ENCODE measurements around the gene DGKE.

The DGKE gene

DNA sequence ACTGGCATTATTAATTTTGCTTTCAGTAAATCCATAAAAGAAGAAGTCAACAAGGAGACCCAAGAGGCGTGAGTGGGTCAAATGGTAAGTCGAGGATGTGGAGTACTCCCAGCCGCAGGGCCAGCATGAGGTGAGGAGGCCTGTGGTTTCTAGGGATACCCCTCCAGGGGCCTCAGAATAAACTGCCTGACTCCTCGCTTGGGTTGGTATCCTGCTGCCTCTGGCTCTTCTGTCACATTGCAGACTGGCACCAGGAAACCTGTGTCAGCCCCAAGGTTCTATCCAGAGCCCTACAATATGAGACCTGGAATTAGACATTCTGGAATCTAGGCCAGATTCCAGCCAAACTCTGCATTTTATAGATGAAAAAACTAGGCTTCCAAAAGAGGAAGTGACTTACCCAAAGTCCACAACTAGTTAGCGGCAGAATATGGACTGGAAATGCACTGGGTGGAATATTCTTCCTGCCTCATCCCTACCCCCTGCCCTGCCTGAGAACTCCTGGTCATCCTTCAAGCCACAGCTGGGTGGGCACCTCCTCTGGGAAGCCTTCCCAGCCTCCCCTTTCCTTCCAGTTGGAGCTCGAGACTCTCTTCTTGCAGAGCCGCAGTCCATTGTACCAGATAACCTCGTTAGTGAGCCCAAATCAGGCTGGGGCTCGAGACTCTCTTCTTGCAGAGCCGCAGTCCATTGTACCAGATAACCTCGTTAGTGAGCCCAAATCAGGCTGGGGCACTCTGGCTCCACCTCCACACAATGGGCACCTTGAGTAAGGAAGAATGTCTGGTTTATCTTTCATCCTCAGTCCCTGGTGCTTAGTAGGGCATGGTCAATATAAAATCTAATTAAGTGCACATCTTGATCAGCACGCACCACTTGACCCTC, 22.8 kb upstream of the DGKE start:
- H3K4me3 ChIP-seq (ENCODE audit: low read depth, low read length): no peak overlapping the region
- DNase-seq (ENCODE audit: low read depth): no peak
- TF ChIP-seq, protein P1, sequence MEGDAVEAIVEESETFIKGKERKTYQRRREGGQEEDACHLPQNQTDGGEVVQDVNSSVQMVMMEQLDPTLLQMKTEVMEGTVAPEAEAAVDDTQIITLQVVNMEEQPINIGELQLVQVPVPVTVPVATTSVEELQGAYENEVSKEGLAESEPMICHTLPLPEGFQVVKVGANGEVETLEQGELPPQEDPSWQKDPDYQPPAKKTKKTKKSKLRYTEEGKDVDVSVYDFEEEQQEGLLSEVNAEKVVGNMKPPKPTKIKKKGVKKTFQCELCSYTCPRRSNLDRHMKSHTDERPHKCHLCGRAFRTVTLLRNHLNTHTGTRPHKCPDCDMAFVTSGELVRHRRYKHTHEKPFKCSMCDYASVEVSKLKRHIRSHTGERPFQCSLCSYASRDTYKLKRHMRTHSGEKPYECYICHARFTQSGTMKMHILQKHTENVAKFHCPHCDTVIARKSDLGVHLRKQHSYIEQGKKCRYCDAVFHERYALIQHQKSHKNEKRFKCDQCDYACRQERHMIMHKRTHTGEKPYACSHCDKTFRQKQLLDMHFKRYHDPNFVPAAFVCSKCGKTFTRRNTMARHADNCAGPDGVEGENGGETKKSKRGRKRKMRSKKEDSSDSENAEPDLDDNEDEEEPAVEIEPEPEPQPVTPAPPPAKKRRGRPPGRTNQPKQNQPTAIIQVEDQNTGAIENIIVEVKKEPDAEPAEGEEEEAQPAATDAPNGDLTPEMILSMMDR (conservative IDR thresholded peaks at IDR 0.05; ENCODE audit: low read depth, low read length): no peak

DNA sequence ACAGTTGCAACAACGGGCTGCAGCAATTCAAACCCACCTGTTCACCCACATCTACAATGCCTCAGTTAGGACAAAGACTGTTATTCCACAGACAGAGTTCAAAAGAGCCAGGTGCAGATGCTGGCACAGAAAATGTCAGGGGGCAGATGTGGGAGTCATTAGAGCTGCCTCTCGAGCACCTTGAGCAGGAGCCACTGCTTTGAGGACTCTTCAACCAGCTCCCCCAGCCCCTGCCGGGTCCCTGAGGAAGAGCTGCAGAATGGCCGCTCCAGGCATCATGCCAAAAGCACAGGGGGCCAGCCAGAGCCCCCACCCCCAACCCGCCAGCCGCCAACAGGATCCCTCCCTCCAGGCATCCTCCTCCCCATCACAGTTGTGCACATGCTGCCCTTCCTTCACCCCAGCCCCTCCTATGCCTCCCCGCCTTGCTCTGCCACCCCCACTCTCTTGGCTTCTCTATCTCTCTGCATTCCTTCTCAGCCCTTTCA, 21.0 kb upstream of the DGKE start:
- no peak overlapping the region for H3K4me3 ChIP-seq (ENCODE audit: low read depth, low read length)
- DNase-seq (ENCODE audit: low read depth): no peak
- TF ChIP-seq, protein P1 (conservative IDR thresholded peaks at IDR 0.05; ENCODE audit: low read depth, low read length): no peak

DNA sequence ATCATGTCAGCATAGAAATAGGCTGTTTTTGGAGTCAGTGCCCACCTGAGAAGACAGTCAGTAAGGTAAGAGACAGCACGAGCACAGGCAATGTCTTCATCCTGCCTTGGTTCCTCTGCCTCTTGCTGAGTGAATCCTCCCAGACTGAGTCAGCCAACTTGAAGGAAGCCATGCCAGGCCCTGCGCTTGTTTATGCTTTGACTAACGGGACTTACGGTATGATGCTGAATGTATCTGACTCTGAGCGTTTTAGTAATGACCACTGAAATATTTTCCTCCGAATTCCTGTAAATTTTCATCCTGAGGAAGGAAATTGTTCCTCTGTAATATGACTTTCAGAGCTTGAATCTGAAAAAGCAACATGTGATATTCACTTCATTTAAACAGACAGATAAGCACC, 18.2 kb upstream of the DGKE start:
- H3K4me3 ChIP-seq (ENCODE audit: low read depth, low read length): no peak overlapping the region
- TF ChIP-seq, protein P1 (conservative IDR thresholded peaks at IDR 0.05; ENCODE audit: low read depth, low read length): no peak
- peak; percentile 46 for DNase-seq (ENCODE audit: low read depth)

DNA sequence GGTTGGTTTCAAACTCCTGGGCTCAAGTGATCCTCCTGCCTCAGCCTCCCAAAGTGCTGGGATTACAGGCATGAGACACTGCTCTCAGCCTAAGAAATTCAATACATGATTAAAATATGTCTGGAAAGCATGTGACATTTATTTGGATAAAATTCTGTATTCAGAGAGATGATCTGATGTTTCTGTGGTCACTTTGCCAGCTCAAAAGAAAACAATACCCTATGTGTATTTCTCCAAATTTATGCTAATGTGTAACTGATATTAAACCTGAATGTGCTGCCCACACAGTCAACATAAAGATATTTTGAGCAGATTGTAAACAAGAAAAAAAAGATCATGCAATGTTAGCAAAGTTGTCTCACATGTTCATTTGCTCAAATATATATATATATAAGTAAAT, 16.9 kb upstream of the DGKE start:
- TF ChIP-seq, protein P1 (conservative IDR thresholded peaks at IDR 0.05; ENCODE audit: low read depth, low read length): no peak
- H3K4me3 ChIP-seq (ENCODE audit: low read depth, low read length): no peak overlapping the region
- DNase-seq (ENCODE audit: low read depth): no peak

DNA sequence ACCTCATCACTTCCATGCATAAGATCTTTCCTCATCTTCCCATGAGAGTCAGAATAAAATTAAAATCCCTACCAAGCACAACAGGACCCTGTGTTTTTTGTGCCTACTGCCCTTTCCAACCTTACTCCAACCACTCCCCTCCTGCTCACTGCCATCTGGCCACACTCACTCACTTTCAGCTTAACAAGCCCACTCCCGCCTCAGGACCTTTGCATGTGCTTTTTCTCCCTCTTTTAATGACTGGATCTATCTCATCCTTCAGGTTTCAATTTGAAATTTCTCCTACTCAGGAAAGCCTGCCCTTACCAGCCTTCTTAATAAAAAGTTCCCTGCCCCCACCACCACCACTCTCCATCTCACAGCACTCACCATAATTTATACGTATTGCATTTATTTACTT, 14.9 kb upstream of the DGKE start:
- no peak for DNase-seq (ENCODE audit: low read depth)
- TF ChIP-seq, protein P1 (conservative IDR thresholded peaks at IDR 0.05; ENCODE audit: low read depth, low read length): no peak
- no peak overlapping the region for H3K4me3 ChIP-seq (ENCODE audit: low read depth, low read length)

DNA sequence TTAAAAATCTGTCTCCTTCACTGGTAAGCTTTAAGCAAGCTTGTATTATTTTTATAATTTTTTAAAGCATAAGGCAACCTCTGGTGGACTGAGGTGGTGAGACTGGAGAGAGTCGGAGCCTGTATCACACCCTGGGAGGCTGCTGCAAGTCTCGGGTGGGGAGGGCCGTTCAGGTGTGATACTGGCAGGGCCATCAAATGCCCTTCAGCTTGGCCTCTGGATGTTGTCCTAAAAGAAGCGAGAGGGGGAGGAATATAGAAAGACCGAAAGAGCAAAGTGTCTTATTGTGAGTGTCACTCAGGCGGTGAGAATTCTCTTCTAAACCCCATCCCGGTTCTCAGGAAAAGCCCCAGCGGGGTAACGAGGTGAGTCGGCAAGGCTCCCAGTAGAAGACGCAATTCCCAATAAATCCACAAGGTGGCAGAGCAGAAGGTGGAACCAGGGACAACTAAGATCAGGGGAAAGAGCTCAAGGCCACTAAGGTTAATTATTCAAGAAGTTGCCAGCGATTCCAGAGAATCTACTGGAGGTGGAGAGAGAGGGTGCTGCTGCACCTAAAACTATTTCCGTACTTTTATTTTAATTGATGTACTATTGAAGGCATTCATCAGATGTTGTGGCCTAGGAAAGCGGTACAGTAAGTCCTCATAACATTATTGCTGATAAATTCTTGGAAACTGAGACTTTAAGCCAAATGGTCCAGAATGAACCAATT, 14.4 kb upstream of the DGKE start:
- DNase-seq (ENCODE audit: low read depth): peak; percentile 75
- no peak overlapping the region for H3K4me3 ChIP-seq (ENCODE audit: low read depth, low read length)
- TF ChIP-seq, protein P1 (conservative IDR thresholded peaks at IDR 0.05; ENCODE audit: low read depth, low read length): peak; percentile 90
